ENCODE measurements around the gene SLC13A3.

SLC13A3 gene

DNA sequence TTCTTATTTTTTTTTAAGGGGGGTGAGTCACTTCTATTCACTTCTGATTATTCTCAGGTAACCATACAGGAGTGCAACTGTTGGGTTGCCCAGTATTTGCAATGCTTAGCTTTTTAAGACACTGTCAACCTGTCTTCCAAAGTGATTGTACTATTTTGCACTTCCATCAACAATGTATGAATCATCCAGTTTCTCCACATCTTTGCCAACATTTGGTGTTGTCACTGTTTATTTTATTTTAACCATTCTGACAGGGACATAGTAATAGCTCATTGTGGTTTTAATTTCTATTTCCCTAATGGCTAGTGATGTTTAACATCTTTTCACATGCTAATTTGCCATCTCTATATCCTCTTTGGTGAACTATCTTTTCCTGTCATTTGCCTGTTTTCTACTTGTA, 1.4 kb upstream of the SLC13A3 start:
- peaks cover 20% of the 10 kb centered on the region for H3K27me3 ChIP-seq (ENCODE audit: control insufficient read depth, insufficient read depth, low read length, poor library complexity, severe bottlenecking)
- peaks cover 12% of the 10 kb centered on the region for H3K4me1 ChIP-seq (ENCODE audit: control insufficient read depth, insufficient read depth, low read length)
- H3K36me3 ChIP-seq (ENCODE audit: control insufficient read depth, insufficient read depth, low read length): no peaks in the 10 kb centered on the region
- no peaks in the 10 kb centered on the region for H3K9me3 ChIP-seq (ENCODE audit: control insufficient read depth, low read length)
- no peak overlapping the region for H3K27ac ChIP-seq (ENCODE audit: insufficient read depth, low read depth, low read length, poor library complexity, severe bottlenecking)
- no peak overlapping the region for H3K4me3 ChIP-seq (ENCODE audit: insufficient read depth, low read depth, low read length)

GRCh38 chr20:46650575-46651090, 626 bp downstream of the SLC13A3 start:
- peaks cover 20% of the 10 kb centered on the region for H3K27me3 ChIP-seq (ENCODE audit: control insufficient read depth, insufficient read depth, low read length, poor library complexity, severe bottlenecking)

DNA sequence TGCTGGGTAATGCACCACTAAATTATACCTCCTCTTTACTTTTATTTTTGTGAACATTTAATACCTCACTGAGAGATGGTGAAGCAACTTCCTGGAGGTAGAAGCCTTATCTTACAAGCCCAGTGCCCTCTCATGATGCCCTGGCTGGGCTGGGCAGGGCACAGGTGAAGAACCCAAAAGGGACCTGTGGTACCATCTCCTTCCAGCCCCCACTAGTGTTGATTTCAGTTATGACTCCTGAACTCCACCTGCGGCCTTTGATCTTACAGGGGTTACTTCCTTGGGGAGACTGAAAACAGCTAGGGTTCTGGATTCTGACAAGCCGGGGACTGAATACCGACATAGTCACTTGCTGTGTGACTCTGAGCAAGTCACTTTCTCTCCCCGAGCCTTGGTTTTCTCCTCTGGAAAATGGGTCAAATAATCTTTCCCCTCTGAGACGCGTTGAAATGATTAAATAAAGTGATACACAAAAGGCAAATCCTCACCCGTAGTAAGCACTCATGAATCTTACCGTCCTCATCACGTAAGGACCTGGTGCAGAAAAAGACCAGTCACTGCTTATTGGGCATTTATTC, 1.2 kb downstream of the SLC13A3 start:
- Histone ChIP-seq H3K4me3 (ENCODE audit: insufficient read depth, low read depth, low read length) (no peak overlapping the region), H3K9me3 (ENCODE audit: control insufficient read depth, low read length) (no peaks in the 10 kb centered on the region), H3K27me3 (ENCODE audit: control insufficient read depth, insufficient read depth, low read length, poor library complexity, severe bottlenecking) (peaks cover 20% of the 10 kb centered on the region), H3K36me3 (ENCODE audit: control insufficient read depth, insufficient read depth, low read length) (no peaks in the 10 kb centered on the region), H3K27ac (ENCODE audit: insufficient read depth, low read depth, low read length, poor library complexity, severe bottlenecking) (no peak overlapping the region), H3K4me1 (ENCODE audit: control insufficient read depth, insufficient read depth, low read length) (peaks cover 15% of the 10 kb centered on the region)
- 95 to 96% methylated on average over 9 of the region's 9 CpGs for WGBS, 2 experiments

More at GRCh38 chr20:46650575-46651090, 626 bp downstream of the SLC13A3 start:
- Histone ChIP-seq H3K36me3 (ENCODE audit: control insufficient read depth, insufficient read depth, low read length) (no peaks in the 10 kb centered on the region), H3K27ac (ENCODE audit: insufficient read depth, low read depth, low read length, poor library complexity, severe bottlenecking) (no peak overlapping the region), H3K9me3 (ENCODE audit: control insufficient read depth, low read length) (no peaks in the 10 kb centered on the region), H3K4me1 (ENCODE audit: control insufficient read depth, insufficient read depth, low read length) (peaks cover 15% of the 10 kb centered on the region), H3K4me3 (ENCODE audit: insufficient read depth, low read depth, low read length) (peak overlapping the region; percentile 34)
- 83 to 87% methylated on average over 10 of the region's 10 CpGs for WGBS, 2 experiments

GRCh38 chr20:46649650-46649949, 1.7 kb downstream of the SLC13A3 start:
- WGBS, 2 experiments: 73 to 76% methylated on average over 3 of the region's 3 CpGs
- no peaks in the 10 kb centered on the region for H3K36me3 ChIP-seq (ENCODE audit: control insufficient read depth, insufficient read depth, low read length)
- H3K27ac ChIP-seq (ENCODE audit: insufficient read depth, low read depth, low read length, poor library complexity, severe bottlenecking): no peak overlapping the region
- peaks cover 20% of the 10 kb centered on the region for H3K27me3 ChIP-seq (ENCODE audit: control insufficient read depth, insufficient read depth, low read length, poor library complexity, severe bottlenecking)
- H3K9me3 ChIP-seq (ENCODE audit: control insufficient read depth, low read length): no peaks in the 10 kb centered on the region
- no peak overlapping the region for H3K4me3 ChIP-seq (ENCODE audit: insufficient read depth, low read depth, low read length)
- peaks cover 15% of the 10 kb centered on the region for H3K4me1 ChIP-seq (ENCODE audit: control insufficient read depth, insufficient read depth, low read length)

DNA sequence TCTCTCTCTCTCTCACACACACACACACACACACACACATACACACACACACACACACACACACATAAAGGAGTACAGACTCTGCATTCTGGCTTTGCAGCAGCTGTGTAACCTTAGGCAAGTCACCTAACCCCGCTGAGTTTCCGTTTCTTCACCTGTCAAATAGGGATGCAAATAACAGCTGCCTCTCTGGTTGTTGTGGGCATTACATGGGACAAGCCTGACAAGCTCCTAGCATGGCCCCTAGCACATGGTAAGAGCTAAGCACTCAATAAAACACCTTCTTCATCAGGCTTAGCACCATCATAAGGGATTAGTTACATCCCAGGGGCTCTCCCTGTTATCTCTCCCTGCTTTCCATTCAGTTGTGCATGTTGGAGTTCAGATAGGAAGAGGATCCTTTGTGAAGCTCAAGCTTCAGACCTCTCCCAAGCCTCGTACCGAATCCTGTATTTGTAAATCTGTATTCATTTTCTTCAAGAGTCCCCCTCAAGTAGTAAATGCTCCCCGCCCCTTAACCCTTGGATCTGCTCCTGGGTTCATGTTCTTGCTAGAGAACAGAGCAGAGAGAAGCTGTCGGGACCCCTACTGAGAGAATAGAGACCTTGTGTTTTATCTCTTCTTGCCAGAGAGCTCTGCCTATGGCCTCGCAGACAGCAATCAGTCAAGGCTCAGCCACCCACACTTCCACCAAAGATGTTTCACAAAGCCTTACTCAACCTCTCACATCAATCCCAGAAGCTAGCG, 2.2 kb downstream of the SLC13A3 start:
- peaks cover 20% of the 10 kb centered on the region for H3K27me3 ChIP-seq (ENCODE audit: control insufficient read depth, insufficient read depth, low read length, poor library complexity, severe bottlenecking)
- WGBS, 2 experiments: 53 to 59% methylated on average over 8 of the region's 8 CpGs

GRCh38 chr20:46647469-46647868, 3.8 kb downstream of the SLC13A3 start:
- H3K27me3 ChIP-seq (ENCODE audit: control insufficient read depth, insufficient read depth, low read length, poor library complexity, severe bottlenecking): peaks cover 20% of the 10 kb centered on the region

More for the DNA sequence above, 2.2 kb downstream of the SLC13A3 start:
- no peaks in the 10 kb centered on the region for H3K36me3 ChIP-seq (ENCODE audit: control insufficient read depth, insufficient read depth, low read length)
- peaks cover 15% of the 10 kb centered on the region for H3K4me1 ChIP-seq (ENCODE audit: control insufficient read depth, insufficient read depth, low read length)
- no peaks in the 10 kb centered on the region for H3K9me3 ChIP-seq (ENCODE audit: control insufficient read depth, low read length)
- H3K27ac ChIP-seq (ENCODE audit: insufficient read depth, low read depth, low read length, poor library complexity, severe bottlenecking): no peak overlapping the region
- H3K4me3 ChIP-seq (ENCODE audit: insufficient read depth, low read depth, low read length): no peak overlapping the region

DNA sequence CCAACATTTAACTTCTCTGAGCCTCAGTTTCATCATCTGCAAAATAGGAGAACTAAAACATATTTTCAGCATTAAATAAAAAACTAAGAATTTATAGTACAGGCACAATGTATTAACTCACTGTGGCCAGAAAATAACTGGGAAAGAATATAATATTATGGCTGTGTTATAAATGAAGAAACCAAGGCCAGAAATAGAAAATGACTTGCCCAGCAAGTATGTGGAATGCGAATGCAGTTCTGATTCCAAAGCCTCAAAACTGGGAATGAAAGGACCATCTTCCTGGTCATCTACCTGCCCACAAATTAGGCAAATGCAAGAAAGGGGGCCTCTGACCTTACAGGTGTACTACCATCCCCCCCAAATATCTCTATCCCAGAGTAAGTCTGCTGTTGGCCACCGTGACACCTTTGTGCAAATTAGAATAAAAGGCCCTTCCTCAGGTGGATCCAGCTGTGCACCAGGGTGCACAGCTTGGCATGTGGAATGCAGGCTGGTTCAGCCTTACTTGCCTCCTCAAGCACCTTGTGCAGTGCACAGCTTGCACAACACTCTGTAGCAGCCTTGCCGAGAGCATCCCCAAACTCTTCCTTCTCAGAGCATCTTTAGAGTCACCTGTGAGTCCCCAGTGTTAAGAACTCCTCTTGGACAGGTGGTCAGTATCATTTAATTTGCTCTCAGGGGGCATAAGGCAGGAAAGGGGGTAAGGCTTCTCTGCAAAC, 4.4 kb downstream of the SLC13A3 start:
- Histone ChIP-seq H3K9me3 (ENCODE audit: control insufficient read depth, low read length) (no peaks in the 10 kb centered on the region), H3K27me3 (ENCODE audit: control insufficient read depth, insufficient read depth, low read length, poor library complexity, severe bottlenecking) (peaks cover 17% of the 10 kb centered on the region), H3K36me3 (ENCODE audit: control insufficient read depth, insufficient read depth, low read length) (no peaks in the 10 kb centered on the region), H3K27ac (ENCODE audit: insufficient read depth, low read depth, low read length, poor library complexity, severe bottlenecking) (no peak overlapping the region), H3K4me3 (ENCODE audit: insufficient read depth, low read depth, low read length) (no peak overlapping the region), H3K4me1 (ENCODE audit: control insufficient read depth, insufficient read depth, low read length) (peaks cover 15% of the 10 kb centered on the region)
- 91 to 94% methylated on average over 3 of the region's 3 CpGs for WGBS, 2 experiments

More at GRCh38 chr20:46647469-46647868, 3.8 kb downstream of the SLC13A3 start:
- WGBS, 2 experiments: 46 to 48% methylated on average over 4 of the region's 4 CpGs
- Histone ChIP-seq H3K4me1 (ENCODE audit: control insufficient read depth, insufficient read depth, low read length) (peaks cover 15% of the 10 kb centered on the region), H3K36me3 (ENCODE audit: control insufficient read depth, insufficient read depth, low read length) (no peaks in the 10 kb centered on the region), H3K9me3 (ENCODE audit: control insufficient read depth, low read length) (no peaks in the 10 kb centered on the region), H3K27ac (ENCODE audit: insufficient read depth, low read depth, low read length, poor library complexity, severe bottlenecking) (no peak overlapping the region), H3K4me3 (ENCODE audit: insufficient read depth, low read depth, low read length) (no peak overlapping the region)

DNA sequence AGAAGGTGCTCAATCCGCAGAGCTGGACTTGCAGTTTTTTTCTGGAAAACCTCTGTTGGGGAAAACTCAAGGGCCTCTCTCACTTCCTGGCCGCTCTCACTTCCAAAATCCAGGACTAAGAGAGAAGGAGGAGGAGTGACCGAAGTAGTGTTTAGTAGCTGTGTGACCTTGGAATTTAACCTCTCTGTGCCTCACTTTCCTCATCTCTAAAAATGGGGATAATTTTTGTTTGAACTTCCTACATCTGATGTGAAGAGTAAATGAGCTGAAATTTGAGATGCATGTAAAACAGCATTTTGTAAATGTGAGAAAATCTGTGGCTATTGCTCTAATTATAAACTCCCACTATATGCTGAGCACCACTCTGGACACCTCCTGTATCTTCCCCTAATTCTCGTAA, 5.1 kb downstream of the SLC13A3 start:
- Histone ChIP-seq H3K27me3 (ENCODE audit: control insufficient read depth, insufficient read depth, low read length, poor library complexity, severe bottlenecking) (peaks cover 10% of the 10 kb centered on the region), H3K9me3 (ENCODE audit: control insufficient read depth, low read length) (no peaks in the 10 kb centered on the region), H3K36me3 (ENCODE audit: control insufficient read depth, insufficient read depth, low read length) (no peaks in the 10 kb centered on the region), H3K4me3 (ENCODE audit: insufficient read depth, low read depth, low read length) (no peak overlapping the region), H3K4me1 (ENCODE audit: control insufficient read depth, insufficient read depth, low read length) (peaks cover 15% of the 10 kb centered on the region), H3K27ac (ENCODE audit: insufficient read depth, low read depth, low read length, poor library complexity, severe bottlenecking) (no peak overlapping the region)
- WGBS, 2 experiments: 88 to 91% methylated on average over 3 to 4 of the region's 4 CpGs

DNA sequence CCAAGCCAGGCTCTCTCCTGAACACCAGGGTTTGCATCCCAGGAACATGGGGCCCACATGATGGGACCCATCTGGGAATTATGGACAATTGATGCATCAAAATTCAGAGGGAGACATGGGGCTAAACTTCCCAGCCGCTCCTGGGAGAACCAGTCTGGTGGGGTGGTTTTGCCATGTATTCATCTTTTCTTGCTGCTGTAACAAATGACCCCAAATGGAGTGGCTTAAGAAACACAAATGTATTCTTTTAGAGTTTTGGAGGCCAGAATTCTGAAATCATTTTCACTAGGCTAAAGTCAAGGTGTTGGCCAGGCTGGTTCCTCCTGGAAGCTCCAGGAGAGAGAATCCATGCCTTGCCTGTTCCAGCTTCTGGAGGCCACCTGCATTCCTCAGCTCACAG, 6.5 kb downstream of the SLC13A3 start:
- Histone ChIP-seq H3K27ac (ENCODE audit: insufficient read depth, low read depth, low read length, poor library complexity, severe bottlenecking) (no peak overlapping the region), H3K4me3 (ENCODE audit: insufficient read depth, low read depth, low read length) (no peak overlapping the region), H3K36me3 (ENCODE audit: control insufficient read depth, insufficient read depth, low read length) (no peaks in the 10 kb centered on the region), H3K4me1 (ENCODE audit: control insufficient read depth, insufficient read depth, low read length) (peaks cover 15% of the 10 kb centered on the region), H3K9me3 (ENCODE audit: control insufficient read depth, low read length) (no peaks in the 10 kb centered on the region), H3K27me3 (ENCODE audit: control insufficient read depth, insufficient read depth, low read length, poor library complexity, severe bottlenecking) (no peaks in the 10 kb centered on the region)
- 93 to 98% methylated on average over 1 of the region's 1 CpG for WGBS, 2 experiments

- H3K27ac ChIP-seq (ENCODE audit: insufficient read depth, low read depth, low read length, poor library complexity, severe bottlenecking): no peak overlapping the region
- 91 to 94% methylated on average over 3 of the region's 3 CpGs for WGBS, 2 experiments
- H3K27me3 ChIP-seq (ENCODE audit: control insufficient read depth, insufficient read depth, low read length, poor library complexity, severe bottlenecking): no peaks in the 10 kb centered on the region
- H3K9me3 ChIP-seq (ENCODE audit: control insufficient read depth, low read length): no peaks in the 10 kb centered on the region
- H3K36me3 ChIP-seq (ENCODE audit: control insufficient read depth, insufficient read depth, low read length): no peaks in the 10 kb centered on the region
- peaks cover 10% of the 10 kb centered on the region for H3K4me1 ChIP-seq (ENCODE audit: control insufficient read depth, insufficient read depth, low read length)
- no peak overlapping the region for H3K4me3 ChIP-seq (ENCODE audit: insufficient read depth, low read depth, low read length)
Measured at GRCh38 chr20:46644160-46644559, 7.1 kb downstream of the SLC13A3 start.
